ENCODE data around the gene SLC25A43.
"Not testable (repeated sequence)": the region's sequence is repeated elsewhere in the genome, so short reads cannot be mapped to it uniquely, and the experiment has no call there.

Gene SLC25A43

GRCh38 chrX:119482041-119482440 is 82.9 kb downstream of the SLC25A43 start:
- ChIA-PET CTCF (interaction anchor here (0.7 to 6.1 kb wide), 15 partner anchors 8 to 282 kb away, joined by 3 to 55 read pairs (median 6); partner anchors contain the start of genes SLC25A5 and SOWAHD), POLR2A (no interaction called here)
- no peak for TF ChIP-seq CTCF (IDR thresholded peaks at IDR 0.05; ENCODE audit: control extremely low read depth, extremely low read depth, low read depth, missing control alignments)
- DNase-seq (ENCODE audit: extremely low spot score), result no peak

DNA sequence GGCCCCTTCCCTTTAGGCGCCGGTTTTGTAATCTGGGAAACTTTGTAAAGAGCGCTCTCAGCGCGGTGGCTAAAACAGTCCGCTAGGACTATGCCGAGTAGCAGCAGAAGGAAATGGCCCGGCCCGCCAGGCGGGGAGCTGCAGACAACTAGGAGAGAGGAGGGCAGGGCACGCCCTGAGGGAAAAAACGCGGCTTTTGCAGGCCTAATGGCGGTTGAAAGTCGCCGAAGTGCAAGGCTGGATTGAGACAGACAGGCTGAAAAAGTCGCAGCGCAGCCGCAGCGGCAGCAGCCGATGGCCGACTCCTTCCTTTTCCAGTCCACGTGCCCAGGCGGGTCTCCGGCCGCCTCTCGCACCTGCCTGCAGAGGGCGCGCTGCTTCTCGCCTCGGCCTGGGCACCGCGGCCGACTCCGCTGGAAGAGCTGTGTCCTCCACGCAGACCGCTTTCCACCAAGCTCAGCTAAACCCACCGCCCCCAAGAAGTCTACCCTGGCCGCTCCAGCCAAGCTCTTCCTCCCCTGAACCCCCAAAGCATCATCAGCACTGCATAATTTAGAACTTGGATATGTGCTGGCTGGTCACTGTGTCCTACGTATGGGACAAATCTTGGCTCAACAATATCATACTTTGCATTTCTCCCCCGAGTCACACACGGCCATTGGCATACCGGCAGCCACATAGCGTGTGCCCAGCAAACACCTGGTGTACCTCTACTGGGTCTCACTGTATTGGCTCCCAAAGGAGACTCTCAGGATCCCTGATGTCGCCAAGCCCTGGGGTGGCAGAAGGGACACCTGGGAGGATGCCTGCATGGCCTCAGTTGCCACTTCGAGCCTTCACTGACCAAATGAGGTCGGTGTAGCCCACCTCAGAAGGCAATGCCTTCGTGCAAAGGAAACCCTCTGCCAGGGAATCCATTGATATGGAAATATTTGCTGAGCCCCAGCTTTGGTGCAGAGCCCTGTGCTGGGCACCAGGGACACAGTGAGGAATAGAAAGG is 83.6 kb downstream of the SLC25A43 start:
- peak; percentile 72 for TF ChIP-seq CTCF (IDR thresholded peaks at IDR 0.05; ENCODE audit: control extremely low read depth, extremely low read depth, low read depth, missing control alignments)
- ChIA-PET CTCF (interaction anchor here (0.6 to 6.1 kb wide), 18 partner anchors 9 to 309 kb away, joined by 3 to 55 read pairs (median 4); partner anchors contain the start of gene RPL39), POLR2A (interaction anchor here (0.9 kb wide), 1 partner anchor 15 kb away, joined by 3 read pairs; the partner anchor contains the start of gene SLC25A5)
- peak; percentile 74 for DNase-seq (ENCODE audit: extremely low spot score)

- POLR2A ChIA-PET, result no interaction called here
- TF ChIP-seq CTCF (IDR thresholded peaks at IDR 0.05; ENCODE audit: control extremely low read depth, extremely low read depth, low read depth, missing control alignments), result no peak
- no peak for DNase-seq (ENCODE audit: extremely low spot score)
- CTCF ChIA-PET, result interaction anchor here (0.7 to 2.0 kb wide), 2 partner anchors 8 to 243 kb away, joined by 3 to 5 read pairs; no protein-coding TSS in a partner anchor
These were observed 87.6 kb downstream of the SLC25A43 start for GRCh38 chrX:119486745-119487144.

DNA sequence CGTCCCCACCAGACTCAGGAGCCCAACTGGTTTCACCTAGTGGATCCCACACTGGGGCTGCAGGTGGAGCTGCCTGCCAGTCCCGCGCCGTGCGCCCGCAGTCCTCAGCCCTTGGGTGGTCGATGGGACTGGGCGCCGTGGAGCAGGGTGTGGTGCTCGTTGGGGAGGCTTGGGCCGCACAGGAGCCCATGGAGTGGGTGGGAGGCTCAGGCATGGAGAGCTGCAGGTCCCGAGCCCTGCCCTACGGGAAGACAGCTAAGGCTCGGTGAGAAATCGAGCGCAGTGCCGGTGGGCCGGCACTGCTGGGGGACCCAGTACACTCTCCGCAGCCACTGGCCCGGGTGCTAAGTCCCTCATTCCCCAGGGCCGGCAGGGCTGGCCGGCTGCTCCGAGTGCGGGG is 88.6 kb downstream of the SLC25A43 start:
- POLR2A ChIA-PET; DNase-seq (ENCODE audit: extremely low spot score): not testable (repeated sequence)
- CTCF ChIA-PET, result interaction anchor here (1.2 to 2.8 kb wide), 5 partner anchors 9 to 292 kb away, joined by 3 to 12 read pairs (median 5); no protein-coding TSS in a partner anchor

DNA sequence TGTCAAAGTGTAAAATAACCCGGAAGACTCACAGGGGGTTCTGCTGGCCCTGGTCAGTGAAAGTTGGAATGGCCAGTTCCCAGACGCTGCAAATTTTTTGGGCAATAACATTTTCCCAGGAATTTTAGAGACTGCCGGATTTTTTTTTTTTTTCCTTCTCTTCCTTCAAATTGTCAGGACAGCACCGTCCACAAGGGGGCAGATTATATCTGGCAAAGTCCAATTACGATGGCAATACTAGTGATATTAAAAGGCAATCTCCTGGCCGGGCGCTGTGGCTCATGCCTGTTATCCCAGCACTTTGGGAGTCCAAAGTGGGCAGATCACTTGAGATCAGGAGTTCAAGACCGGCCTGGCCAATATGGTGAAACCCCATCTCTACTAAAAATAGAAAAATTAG is 89.6 kb downstream of the SLC25A43 start:
- TF ChIP-seq CTCF (IDR thresholded peaks at IDR 0.05; ENCODE audit: control extremely low read depth, extremely low read depth, low read depth, missing control alignments), result peak; percentile 44
- DNase-seq (ENCODE audit: extremely low spot score), result peak; percentile 34
- POLR2A ChIA-PET, result no interaction called here
- CTCF ChIA-PET, result interaction anchor here (0.7 to 3.5 kb wide), 10 partner anchors 8 to 741 kb away, joined by 3 to 14 read pairs (median 4); partner anchors contain the start of gene SLC25A5

- no peak for DNase-seq (ENCODE audit: extremely low spot score)
- ChIA-PET CTCF (interaction anchor here (0.8 to 6.4 kb wide), 14 partner anchors 7 to 290 kb away, joined by 3 to 55 read pairs (median 4); partner anchors contain the start of gene SLC25A5), POLR2A (no interaction called here)
- no peak for TF ChIP-seq CTCF (IDR thresholded peaks at IDR 0.05; ENCODE audit: control extremely low read depth, extremely low read depth, low read depth, missing control alignments)
These were observed 90.3 kb downstream of the SLC25A43 start for GRCh38 chrX:119489212-119490074.
